Testis (tissue), 2 donors: ENCODE data around the gene CENPP.

Experiments used
- CTCF ChIP-seq, 3 experiments: fragments of 450-650 bp in 2 of 3; fragments of 200-600 bp in 1 of 3; sonication (generic) in 1 of 3; IDR thresholded peaks; one replicate each; pipeline ENCODE4 v1.5.1; 2016 to 2019; ENCODE audit warnings: antibody characterized with exemption in 3 of 3, mild to moderate bottlenecking in 2 of 3, moderate library complexity in 1 of 3
- POLR2A ChIP-seq: fragments of 450-650 bp; IDR thresholded peaks from one replicate; pipeline ENCODE4 v1.6.1; 2017; ENCODE audit warnings: antibody characterized with exemption, mild to moderate bottlenecking, moderate library complexity

- TF ChIP-seq POLR2A (no peak), CTCF (IDR thresholded peaks at IDR 0.05) (no peak)
Measured at GRCh38 chr9:92626484-92626883, 300.7 kb downstream of the CENPP start.
